Kidney (tissue), 14 donors: ENCODE data around the gene LRRC59. TPM values are rescaled to one million over a fixed set of nuclear protein-coding genes. Genes with fewer than 3 reads are reported as not detected.
"Not testable (repeated sequence)": the region's sequence is repeated elsewhere in the genome, so short reads cannot be mapped to it uniquely, and the experiment has no call there.

Source experiments
- DNase-seq, 5 donors: peaks; one replicate each; pipeline ENCODE4 v3.0.0-alpha.2; 2013 to 2020
- FAIRE-seq: peaks from 2 replicates; lab custom pipeline; 2012; peaks lifted over from hg19 to GRCh38; lab: Jason Lieb, UNC
- H3K27ac ChIP-seq, 2 donors: one replicate each; pipeline ENCODE4 v1.7.0; 2013; ENCODE audit warnings: low read depth in 2 of 2, low read length in 2 of 2, inconsistent platforms in 1 of 2
- H3K27me3 ChIP-seq: one replicate; pipeline ENCODE4 v1.7.1; 2013; ENCODE audit warnings: low read length, inconsistent platforms; ENCODE audit not compliant: control insufficient read depth, insufficient read depth
- H3K36me3 ChIP-seq, 3 donors: one replicate each; pipeline versions ENCODE4 v1.7.0 to v1.7.1; 2013; ENCODE audit warnings: low read length in 3 of 3, control low read depth in 1 of 3, inconsistent platforms in 1 of 3; ENCODE audit not compliant: insufficient read depth in 3 of 3, control insufficient read depth in 2 of 3
- H3K4me1 ChIP-seq, 3 donors: one replicate each; pipeline versions ENCODE4 v1.7.0 to v1.7.1; 2013; ENCODE audit warnings: low read length in 3 of 3, inconsistent platforms in 1 of 3, low read depth in 1 of 3; ENCODE audit not compliant: control insufficient read depth in 2 of 3, insufficient read depth in 2 of 3
- H3K4me3 ChIP-seq, 3 donors: one replicate each; pipeline versions ENCODE4 v1.7.0 to v1.8.1; 2013; ENCODE audit warnings: low read length in 3 of 3, control low read depth in 1 of 3, inconsistent platforms in 1 of 3
- H3K9ac ChIP-seq, 3 donors: one replicate each; pipeline versions ENCODE4 v1.7.0 to v1.7.1; 2013; ENCODE audit warnings: low read length in 3 of 3, control low read depth in 1 of 3, inconsistent platforms in 1 of 3
- H3K9me3 ChIP-seq, 3 donors: one replicate each; pipeline versions ENCODE4 v1.7.0 to v1.7.1; 2013; ENCODE audit warnings: low read length in 3 of 3, control low read depth in 1 of 3, inconsistent platforms in 1 of 3; ENCODE audit not compliant: control insufficient read depth in 2 of 3, insufficient read depth in 1 of 3
- CTCF ChIP-seq: IDR thresholded peaks from 3 replicates; pipeline ENCODE4 v1.5.1; 2012; ENCODE audit warnings: mild to moderate bottlenecking, moderate library complexity, borderline replicate concordance; ENCODE audit not compliant: insufficient read depth; ENCODE audit errors: extremely low read depth
- intact Hi-C: fragments of 100-400 bp; cut with DNase I; formaldehyde crosslinking; loops from one replicate; pipeline ENCODE4 v1.11.1; 2022
- polyA plus RNA-seq: library from polyadenylated mRNA; stranded (reverse); fragments of 350-450 nt; fragmentation: Illumina TruSeq; extraction: RNeasy Lipid Tissue Mini Kit (QIAGEN cat#74804); gene quantifications from one replicate; pipeline ENCODE4 v1.2.3, GENCODE V29; 2014; ENCODE audit warnings: low read depth, low replicate concordance; ENCODE audit not compliant: insufficient read depth
- total RNA-seq: library from RNA; stranded (reverse); fragmentation: NEBNext Ultra II Directional; extraction: Animal tissue kit (Norgen Biotek cat#: 25700); gene quantifications from one replicate; pipeline ENCODE4 v1.2.1, GENCODE V29; 2021
- donor health status: control.
- donor health status: control.
- donor health status: control.
- donor health status: control.
- donor health status: control.
- donor health status: DM: yes; HTN: yes; CAD: no.
- donor health status: Normal renal cell carcinoma (clear cell type).

LRRC59 gene
- total and polyA plus RNA-seq, 2 donors from 2014 or later: 37.0 to 61.7 TPM

- Histone ChIP-seq H3K36me3 (peaks cover 0 to 5% (median 0%) of the 10 kb centered on the region in 3 donors), H3K27me3 (no peaks in the 10 kb centered on the region), H3K9ac (peak overlapping the region in 1 of 3 donors; percentile 64), H3K4me1 (peaks cover 6 to 27% (median 25%) of the 10 kb centered on the region in 3 donors), H3K4me3 (peak overlapping the region; percentile 3 to 61 (median 35)), H3K27ac (peak overlapping the region; percentile 81 to 84), H3K9me3 (no peaks in the 10 kb centered on the region)
- no peak for TF ChIP-seq CTCF
- intact Hi-C loops: no loop called here
- no peak for FAIRE-seq
- peak in 3 of 5 donors; percentile 19 to 58 (median 40) for DNase-seq
These were observed 31.6 kb upstream of the LRRC59 start for GRCh38 chr17:50428831-50429424.

- DNase-seq, H3K27me3 ChIP-seq, intact Hi-C loops, H3K36me3 ChIP-seq, H3K9me3 ChIP-seq, FAIRE-seq: not testable (repeated sequence)
- H3K9ac ChIP-seq: peak overlapping the region in 1 of 3 donors; percentile 83
- peak overlapping the region; percentile 59 to 68 for H3K27ac ChIP-seq
- peaks cover 6 to 27% (median 25%) of the 10 kb centered on the region in 3 donors for H3K4me1 ChIP-seq
- H3K4me3 ChIP-seq: peak overlapping the region in 2 of 3 donors; percentile 77 to 90
These were observed 30.8 kb upstream of the LRRC59 start for GRCh38 chr17:50428126-50428525.

GRCh38 chr17:50426814-50427787 is 29.8 kb upstream of the LRRC59 start:
- no peak for FAIRE-seq
- intact Hi-C loops: no loop called here
- peak in 4 of 5 donors; percentile 46 to 66 (median 54) for DNase-seq
- peaks cover 6 to 23% (median 17%) of the 10 kb centered on the region in 3 donors for H3K4me1 ChIP-seq
- H3K27ac ChIP-seq: peak overlapping the region; percentile 59 to 82
- H3K9me3 ChIP-seq: no peaks in the 10 kb centered on the region
- peaks cover 0 to under 1% (median 0%) of the 10 kb centered on the region in 3 donors for H3K36me3 ChIP-seq
- H3K27me3 ChIP-seq: no peaks in the 10 kb centered on the region
- peak overlapping the region; percentile 57 to 90 (median 77) for H3K4me3 ChIP-seq
- TF ChIP-seq CTCF: no peak
- H3K9ac ChIP-seq: peak overlapping the region; percentile 0 to 88 (median 83)

GRCh38 chr17:50426472-50426782 is 29.1 kb upstream of the LRRC59 start:
- H3K27me3 ChIP-seq: no peaks in the 10 kb centered on the region
- intact Hi-C loops: no loop called here
- H3K36me3 ChIP-seq: no peaks in the 10 kb centered on the region
- peak overlapping the region; percentile 11 to 88 (median 83) for H3K9ac ChIP-seq
- TF ChIP-seq CTCF: no peak
- FAIRE-seq: no peak
- no peak for DNase-seq
- H3K4me1 ChIP-seq: peaks cover 6 to 23% (median 13%) of the 10 kb centered on the region in 3 donors
- H3K9me3 ChIP-seq: no peaks in the 10 kb centered on the region
- H3K4me3 ChIP-seq: peak overlapping the region; percentile 57 to 90 (median 77)
- peak overlapping the region; percentile 59 to 82 for H3K27ac ChIP-seq
